HEK293 (cell line): ENCODE results near the gene ACAP3.
A peak's percentile ranks its signal among the peaks of the same experiment; 100 is the strongest.

Experiments
- CTCF ChIP-seq: fragments of 450-650 bp; formaldehyde crosslinking; IDR thresholded peaks from 2 replicates; pipeline ENCODE4 v1.5.1; 2016; ENCODE audit warnings: missing biosample characterization, missing genetic modification characterization
- INSM2 ChIP-seq: fragments of 450-650 bp; formaldehyde crosslinking; IDR thresholded peaks from 2 replicates; pipeline ENCODE4 v1.5.1; 2016; ENCODE audit warnings: missing biosample characterization, missing genetic modification characterization
- PRDM6 ChIP-seq: fragments of 450-650 bp; formaldehyde crosslinking; IDR thresholded peaks from 2 replicates; pipeline ENCODE4 v1.5.1; 2017; ENCODE audit warnings: missing biosample characterization, missing genetic modification characterization
- RBAK ChIP-seq: fragments of 450-650 bp; formaldehyde crosslinking; IDR thresholded peaks from 2 replicates; pipeline ENCODE4 v1.5.1; 2016; ENCODE audit warnings: missing biosample characterization, missing genetic modification characterization
- SP2 ChIP-seq: fragments of 450-650 bp; formaldehyde crosslinking; IDR thresholded peaks from 2 replicates; pipeline ENCODE4 v1.5.1; 2016; ENCODE audit warnings: missing biosample characterization, missing genetic modification characterization
- SP7 ChIP-seq: fragments of 450-650 bp; formaldehyde crosslinking; IDR thresholded peaks from 2 replicates; pipeline ENCODE4 v1.5.1; 2016; ENCODE audit warnings: missing biosample characterization, missing genetic modification characterization
- ZBTB17 ChIP-seq: fragments of 450-650 bp; formaldehyde crosslinking; IDR thresholded peaks from 2 replicates; pipeline ENCODE4 v1.5.1; 2016; ENCODE audit warnings: missing biosample characterization, missing genetic modification characterization
- ZBTB48 ChIP-seq: fragments of 450-650 bp; formaldehyde crosslinking; IDR thresholded peaks from 2 replicates; pipeline ENCODE4 v1.5.1; 2016; ENCODE audit warnings: missing biosample characterization, missing genetic modification characterization
- ZFP3 ChIP-seq: fragments of 450-650 bp; formaldehyde crosslinking; IDR thresholded peaks from 2 replicates; pipeline ENCODE4 v1.5.1; 2016; ENCODE audit warnings: low read depth, missing biosample characterization, missing genetic modification characterization
- ZNF148 ChIP-seq: fragments of 450-650 bp; formaldehyde crosslinking; IDR thresholded peaks from 2 replicates; pipeline ENCODE4 v1.5.0; 2017; ENCODE audit warnings: missing biosample characterization, missing genetic modification characterization, borderline replicate concordance
- ZNF280D ChIP-seq: fragments of 450-650 bp; formaldehyde crosslinking; IDR thresholded peaks from 2 replicates; pipeline ENCODE4 v1.5.1; 2016; ENCODE audit warnings: missing biosample characterization, missing genetic modification characterization
- ZNF449 ChIP-seq: fragments of 450-650 bp; formaldehyde crosslinking; IDR thresholded peaks from 2 replicates; pipeline ENCODE4 v1.5.1; 2017; ENCODE audit warnings: missing biosample characterization, mild to moderate bottlenecking, missing genetic modification characterization, moderate library complexity
- ZNF488 ChIP-seq: fragments of 450-650 bp; formaldehyde crosslinking; IDR thresholded peaks from 2 replicates; pipeline ENCODE4 v1.5.1; 2016; ENCODE audit warnings: missing biosample characterization, missing genetic modification characterization
- ZNF580 ChIP-seq: fragments of 450-650 bp; formaldehyde crosslinking; IDR thresholded peaks from 2 replicates; pipeline ENCODE4 v1.5.1; 2016; ENCODE audit warnings: missing biosample characterization, missing genetic modification characterization
- ZNF596 ChIP-seq: fragments of 450-650 bp; IDR thresholded peaks from 2 replicates; pipeline ENCODE4 v1.5.0; 2018; ENCODE audit warnings: missing biosample characterization, mild to moderate bottlenecking, missing genetic modification characterization, moderate library complexity
- ZNF645 ChIP-seq: fragments of 450-650 bp; formaldehyde crosslinking; IDR thresholded peaks from 2 replicates; pipeline ENCODE4; 2016; ENCODE audit warnings: missing biosample characterization, missing genetic modification characterization
- ZNF777 ChIP-seq: fragments of 450-650 bp; formaldehyde crosslinking; IDR thresholded peaks from 2 replicates; pipeline ENCODE4 v1.5.1; 2017; ENCODE audit warnings: missing biosample characterization, missing genetic modification characterization, borderline replicate concordance
- ZSCAN23 ChIP-seq: fragments of 450-650 bp; formaldehyde crosslinking; IDR thresholded peaks from 2 replicates; pipeline ENCODE4 v1.5.1; 2016; ENCODE audit warnings: missing biosample characterization, missing genetic modification characterization
- ZSCAN5A ChIP-seq: fragments of 450-650 bp; formaldehyde crosslinking; IDR thresholded peaks from 2 replicates; pipeline ENCODE4 v1.5.1; 2016; ENCODE audit warnings: missing biosample characterization, missing genetic modification characterization

The ACAP3 gene

GRCh38 chr1:1307923-1308755 lies at the start of gene ACAP3, which contains the start of gene PUSL1 (continued):
- TF ChIP-seq ZNF449 (tag by site-specific recombination) (peak; percentile 48; the same call in 1 of the 2 replicates), INSM2 (tag by site-specific recombination) (peak; percentile 63; the same call in 1 of the 2 replicates), CTCF (peak; percentile 47; the same call in 1 of the 2 replicates), ZFP3 (no peak), ZNF280D (tag by site-specific recombination) (no peak), ZNF777 (no peak), ZBTB17 (tag by site-specific recombination) (0 out of 2 replicates have a peak, but pooled peaks have one; percentile 50), ZNF580 (tag by site-specific recombination) (peak; percentile 67; the same call in 1 of the 2 replicates), RBAK (no peak), SP2 (tag by site-specific recombination) (peak; percentile 67), PRDM6 (tag by site-specific recombination) (no peak), ZBTB48 (tag by site-specific recombination) (peak; percentile 100), ZNF645 (0 out of 2 replicates have a peak, but pooled peaks have one; percentile 63), ZSCAN23 (tag by site-specific recombination) (peak; percentile 59; the same call in 1 of the 2 replicates), ZNF148 (tag by site-specific recombination) (no peak), ZNF596 (tag by site-specific recombination) (no peak), ZNF488 (tag by site-specific recombination) (no peak), SP7 (tag by site-specific recombination) (peak; percentile 89), ZSCAN5A (tag by site-specific recombination) (peak; percentile 33; the same call in 1 of the 2 replicates)
